K562 (cell line): ENCODE measurements around the gene MYO1F. TPM values are rescaled to one million over a fixed set of nuclear protein-coding genes. Genes with fewer than 3 reads are reported as not detected.

Source experiments
- ASH1L ChIP-seq: fragments of 450-650 bp; IDR thresholded peaks from 2 replicates; pipeline ENCODE4 v1.6.1; 2018; ENCODE audit warnings: borderline replicate concordance, mild to moderate bottlenecking, low read depth; ENCODE audit not compliant: partially characterized antibody
- CAMTA2 ChIP-seq: fragments of 250-450 bp; sonication (Bioruptor Pico); conservative IDR thresholded peaks from 2 replicates; pipeline ENCODE4 v1.5.1; 2022
- CEBPB ChIP-seq: fragments of 450-650 bp; IDR thresholded peaks from 2 replicates; pipeline ENCODE4 v1.6.1; 2016; ENCODE audit warnings: missing genetic modification characterization, missing compliant biosample characterization
- CEBPZ ChIP-seq: fragments of 150-350 bp; IDR thresholded peaks from 2 replicates; pipeline ENCODE4 v1.6.1; 2014; ENCODE audit warnings: low read depth, mild to moderate bottlenecking, low read length, borderline replicate concordance
- CREM ChIP-seq: IDR thresholded peaks from 2 replicates; pipeline ENCODE4 v1.6.1; 2014; ENCODE audit warnings: antibody characterized with exemption, low read depth
- CSDE1 ChIP-seq, 2 experiments: fragments of 450-650 bp; IDR thresholded peaks; 2 replicates each; pipeline ENCODE4 v1.6.1; 2016; ENCODE audit warnings: mild to moderate bottlenecking in 1 of 2
- EHMT2 ChIP-seq: fragments of 450-650 bp; IDR thresholded peaks from 2 replicates; pipeline ENCODE4 v1.6.1; 2018; ENCODE audit warnings: antibody characterized with exemption
- HCFC1 ChIP-seq: IDR thresholded peaks from 2 replicates; pipeline ENCODE4 v1.6.1; 2012; ENCODE audit warnings: low read depth, low read length, improper control_type of control experiment
- MAFG ChIP-seq: fragments of 450-650 bp; conservative IDR thresholded peaks from 2 replicates; pipeline ENCODE4 v1.6.1; 2016; ENCODE audit warnings: missing genetic modification characterization, missing compliant biosample characterization
- MAFK ChIP-seq: IDR thresholded peaks from 2 replicates; pipeline ENCODE4 v1.6.1; 2011; ENCODE audit warnings: low read length, improper control_type of control experiment
- MLLT1 ChIP-seq, 2 experiments: fragments of 450-650 bp; IDR thresholded peaks; 2 replicates each; pipeline ENCODE4 v1.6.1; 2016
- NFXL1 ChIP-seq: fragments of 450-650 bp; formaldehyde crosslinking; IDR thresholded peaks from 2 replicates; pipeline ENCODE4 v1.4.0; 2021; ENCODE audit warnings: mild to moderate bottlenecking
- NONO ChIP-seq, 2 experiments: fragments of 200-400 bp in 1 of 2; fragments of 450-650 bp in 1 of 2; formaldehyde crosslinking in 1 of 2; IDR thresholded peaks; 2 replicates each; pipeline ENCODE4 v1.6.1; 2017; ENCODE audit warnings: low read depth in 2 of 2, mild to moderate bottlenecking in 2 of 2, moderate library complexity in 2 of 2, low read length in 1 of 2
- RBM14 ChIP-seq: fragments of 200-400 bp; formaldehyde crosslinking; IDR thresholded peaks from 2 replicates; pipeline ENCODE4 v1.6.1; 2018; ENCODE audit warnings: low read depth, mild to moderate bottlenecking, low read length, moderate library complexity, borderline replicate concordance; ENCODE audit not compliant: insufficient read depth
- TBL1XR1 ChIP-seq, 2 experiments: IDR thresholded peaks; 2 replicates each; pipeline ENCODE4 v1.6.1; 2012; ENCODE audit warnings: improper control_type of control experiment in 2 of 2, low read length in 2 of 2, mild to moderate bottlenecking in 1 of 2
- TFAP4 ChIP-seq: sonication (generic); formaldehyde crosslinking; IDR thresholded peaks from 2 replicates; pipeline ENCODE4 v1.8.0; 2022; ENCODE audit warnings: missing genetic modification reagents, mild to moderate bottlenecking, moderate library complexity, borderline replicate concordance
- ZEB2 ChIP-seq: fragments of 450-650 bp; IDR thresholded peaks from 2 replicates; pipeline ENCODE4 v1.6.1; 2016
- ZNF121 ChIP-seq: sonication (generic); formaldehyde crosslinking; conservative IDR thresholded peaks from 2 replicates; pipeline ENCODE4 v1.8.0; 2022; ENCODE audit warnings: missing genetic modification reagents
- ZNF175 ChIP-seq: fragments of 200-800 bp; sonication (Bioruptor generic); IDR thresholded peaks from 2 replicates; pipeline ENCODE4 v1.6.1; 2016; ENCODE audit warnings: low read depth, mild to moderate bottlenecking, missing genetic modification characterization, missing compliant biosample characterization
- ZNF696 ChIP-seq: fragments of 250-450 bp; sonication (Bioruptor Pico); conservative IDR thresholded peaks from 2 replicates; pipeline ENCODE4 v1.4.0; 2020; ENCODE audit warnings: mild to moderate bottlenecking, moderate library complexity
- polyA plus RNA-seq, 8 experiments: library from polyadenylated mRNA; depleted of rRNA in 4 of 8; stranded (reverse) in 5 of 8; unstranded in 3 of 8; fragments of >200 nt; fragmentation: Nextera tagmentation in 2 of 8; fragmentation: Illumina TruSeq in 1 of 8; extraction: Ambion mirVana in 2 of 8; extraction: Trizol in 1 of 8; gene quantifications; 2 replicates each; pipeline versions ENCODE4 v1.2.1 to v1.2.3, GENCODE V29; 2011 to 2014; ENCODE audit warnings: inconsistent platforms in 1 of 8, missing spikeins in 1 of 8
- total RNA-seq, 7 experiments: library from RNA; depleted of rRNA in 6 of 7; stranded (reverse); fragments of >200 nt in 6 of 7; fragmentation: Illumina TruSeq in 2 of 7; extraction: Trizol in 2 of 7; gene quantifications; 2 replicates each; pipeline versions ENCODE4 v1.2.1 to v1.2.3, GENCODE V29; 2011 to 2021; ENCODE audit warnings: low replicate concordance in 1 of 7
- TF ChIP-seq, protein P1 (sequence below): fragments of 450-650 bp; IDR thresholded peaks from 2 replicates; pipeline ENCODE4 v1.6.1; 2017; ENCODE audit warnings: mild to moderate bottlenecking, moderate library complexity
- TF ChIP-seq, protein P2 (sequence below): fragments of 250-450 bp; sonication (Bioruptor Pico); IDR thresholded peaks from 2 replicates; pipeline ENCODE4 v1.5.0; 2021

Gene MYO1F
- total and polyA plus RNA-seq, 9 of the 15 experiments (the other 6 are each of a cell fraction or from before 2014, with no cell fraction given) = 0.78 to 9.4 (median 4.3) TPM

DNA sequence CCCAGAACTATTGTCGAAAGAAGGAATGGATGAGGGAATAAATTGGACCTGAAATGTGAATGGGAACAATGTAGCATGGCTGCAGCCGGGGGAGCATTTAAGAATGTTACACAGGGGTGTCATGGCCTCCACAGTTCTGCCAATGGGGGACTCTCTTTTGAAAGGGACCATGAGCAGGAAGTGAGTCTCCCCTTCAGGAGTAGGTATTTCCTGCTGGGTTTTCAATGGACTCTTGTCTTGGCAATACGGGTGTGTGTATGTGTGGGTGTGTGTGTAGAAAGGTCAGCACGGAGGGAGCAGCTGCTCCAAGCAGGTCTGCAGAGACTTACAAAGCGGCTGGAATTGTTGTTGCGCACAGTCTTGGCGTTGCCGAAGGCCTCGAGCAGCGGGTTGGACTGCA is 24.4 kb downstream of the MYO1F start (continued):
- TF ChIP-seq TBL1XR1 (IDR thresholded peaks at IDR 0.05; ENCODE audit: low read length in 2 of 2) (peak in 1 of 2 experiments; percentile 83; a peak in 2 of 4 replicates), MLLT1 (IDR thresholded peaks at IDR 0.05) (0 out of 4 replicates have a peak, but pooled peaks of 1 of the 2 experiments have one; percentile 47), HCFC1 (peak; percentile 90), NONO (IDR thresholded peaks at IDR 0.05; ENCODE audit: low read depth in 2 of 2, low read length in 1 of 2) (no peak), CEBPB (tag) (no peak), CEBPZ (no peak), CREM (peak; percentile 57; the same call in 1 of the 2 replicates), ZNF121 (CRISPR knock-in tag) (no peak), NFXL1 (CRISPR knock-in tag) (no peak), ZNF696 (no peak), MAFK (no peak), CAMTA2 (CRISPR knock-in tag) (no peak), ASH1L (peak; percentile 57), CSDE1 (IDR thresholded peaks at IDR 0.05) (no peak), MAFG (no peak), ZNF175 (no peak), RBM14 (no peak), ZEB2 (peak; percentile 56; the same call in 1 of the 2 replicates), EHMT2 (peak; percentile 91), TFAP4 (CRISPR knock-in tag) (no peak)
- TF ChIP-seq, protein P1, sequence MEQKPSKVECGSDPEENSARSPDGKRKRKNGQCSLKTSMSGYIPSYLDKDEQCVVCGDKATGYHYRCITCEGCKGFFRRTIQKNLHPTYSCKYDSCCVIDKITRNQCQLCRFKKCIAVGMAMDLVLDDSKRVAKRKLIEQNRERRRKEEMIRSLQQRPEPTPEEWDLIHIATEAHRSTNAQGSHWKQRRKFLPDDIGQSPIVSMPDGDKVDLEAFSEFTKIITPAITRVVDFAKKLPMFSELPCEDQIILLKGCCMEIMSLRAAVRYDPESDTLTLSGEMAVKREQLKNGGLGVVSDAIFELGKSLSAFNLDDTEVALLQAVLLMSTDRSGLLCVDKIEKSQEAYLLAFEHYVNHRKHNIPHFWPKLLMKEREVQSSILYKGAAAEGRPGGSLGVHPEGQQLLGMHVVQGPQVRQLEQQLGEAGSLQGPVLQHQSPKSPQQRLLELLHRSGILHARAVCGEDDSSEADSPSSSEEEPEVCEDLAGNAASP = no peak
- TF ChIP-seq, protein P2, sequence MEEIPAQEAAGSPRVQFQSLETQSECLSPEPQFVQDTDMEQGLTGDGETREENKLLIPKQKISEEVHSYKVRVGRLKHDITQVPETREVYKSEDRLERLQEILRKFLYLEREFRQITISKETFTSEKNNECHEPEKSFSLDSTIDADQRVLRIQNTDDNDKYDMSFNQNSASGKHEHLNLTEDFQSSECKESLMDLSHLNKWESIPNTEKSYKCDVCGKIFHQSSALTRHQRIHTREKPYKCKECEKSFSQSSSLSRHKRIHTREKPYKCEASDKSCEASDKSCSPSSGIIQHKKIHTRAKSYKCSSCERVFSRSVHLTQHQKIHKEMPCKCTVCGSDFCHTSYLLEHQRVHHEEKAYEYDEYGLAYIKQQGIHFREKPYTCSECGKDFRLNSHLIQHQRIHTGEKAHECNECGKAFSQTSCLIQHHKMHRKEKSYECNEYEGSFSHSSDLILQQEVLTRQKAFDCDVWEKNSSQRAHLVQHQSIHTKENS (CRISPR knock-in tag) = no peak
